ENCODE data around the gene EEF1AKMT3. TPM values are rescaled to one million over a fixed set of nuclear protein-coding genes. Genes with fewer than 3 reads are reported as not detected.

Gene EEF1AKMT3
- total RNA-seq, 1 donor from 2014 or later = 4.2 TPM

- no peak for DNase-seq (ENCODE audit: low read depth)
- H3K4me3 ChIP-seq (ENCODE audit: low read depth, low read length) = no peak overlapping the region
- TF ChIP-seq CTCF (conservative IDR thresholded peaks at IDR 0.05; ENCODE audit: low read depth, low read length) = no peak
Measured at GRCh38 chr12:57741413-57741789, 31.0 kb upstream of the EEF1AKMT3 start.

GRCh38 chr12:57741844-57742738 lies 30.3 kb upstream of the EEF1AKMT3 start:
- no peak for TF ChIP-seq CTCF (conservative IDR thresholded peaks at IDR 0.05; ENCODE audit: low read depth, low read length)
- no peak overlapping the region for H3K4me3 ChIP-seq (ENCODE audit: low read depth, low read length)
- no peak for DNase-seq (ENCODE audit: low read depth)

- no peak for TF ChIP-seq CTCF (conservative IDR thresholded peaks at IDR 0.05; ENCODE audit: low read depth, low read length)
- DNase-seq (ENCODE audit: low read depth) = no peak
- H3K4me3 ChIP-seq (ENCODE audit: low read depth, low read length) = peak overlapping the region; percentile 79
Measured at GRCh38 chr12:57743769-57744168, 28.6 kb upstream of the EEF1AKMT3 start.

GRCh38 chr12:57744194-57744776 lies 28.1 kb upstream of the EEF1AKMT3 start:
- DNase-seq (ENCODE audit: low read depth) = no peak
- H3K4me3 ChIP-seq (ENCODE audit: low read depth, low read length) = peak overlapping the region; percentile 79
- no peak for TF ChIP-seq CTCF (conservative IDR thresholded peaks at IDR 0.05; ENCODE audit: low read depth, low read length)

- DNase-seq (ENCODE audit: low read depth) = peak; percentile 93
- TF ChIP-seq CTCF (conservative IDR thresholded peaks at IDR 0.05; ENCODE audit: low read depth, low read length) = no peak
- H3K4me3 ChIP-seq (ENCODE audit: low read depth, low read length) = peak within 1 kb of the TSS; percentile 79
Measured at GRCh38 chr12:57744777-57745484, 27.5 kb upstream of the EEF1AKMT3 start, which contains the start of gene TSPAN31. Gene TSPAN31, plus strand, starts transcription at chr12:57745039. Its CDS starts 116 bp downstream, at chr12:57745155.

GRCh38 chr12:57745485-57745881 lies 26.9 kb upstream of the EEF1AKMT3 start:
- TF ChIP-seq CTCF (conservative IDR thresholded peaks at IDR 0.05; ENCODE audit: low read depth, low read length) = no peak
- DNase-seq (ENCODE audit: low read depth) = no peak
- peak overlapping the region; percentile 79 for H3K4me3 ChIP-seq (ENCODE audit: low read depth, low read length)

Data from epithelial cell of proximal tubule (primary cell).